ENCODE data around the gene PPARG.

DNA sequence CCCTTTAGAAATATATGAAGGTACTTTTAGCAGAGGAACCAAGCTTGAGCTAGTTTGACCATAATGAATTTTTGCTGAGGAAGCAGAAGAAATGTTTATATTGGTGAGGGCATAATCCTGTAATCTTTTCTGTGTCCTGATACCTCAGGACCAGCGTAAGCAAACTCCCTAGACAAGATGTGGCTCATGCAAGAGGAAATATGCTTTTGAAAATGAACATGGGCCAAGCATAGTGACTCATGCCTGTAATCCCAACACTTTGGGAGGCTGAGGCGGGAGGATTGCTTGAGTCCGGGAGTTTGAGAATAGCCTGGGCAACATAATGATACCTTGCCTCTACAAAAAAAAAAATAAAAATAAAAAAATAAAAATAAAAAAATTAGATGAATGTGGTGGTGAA is 78.5 kb downstream of the PPARG start:
- TF ChIP-seq, protein P1, sequence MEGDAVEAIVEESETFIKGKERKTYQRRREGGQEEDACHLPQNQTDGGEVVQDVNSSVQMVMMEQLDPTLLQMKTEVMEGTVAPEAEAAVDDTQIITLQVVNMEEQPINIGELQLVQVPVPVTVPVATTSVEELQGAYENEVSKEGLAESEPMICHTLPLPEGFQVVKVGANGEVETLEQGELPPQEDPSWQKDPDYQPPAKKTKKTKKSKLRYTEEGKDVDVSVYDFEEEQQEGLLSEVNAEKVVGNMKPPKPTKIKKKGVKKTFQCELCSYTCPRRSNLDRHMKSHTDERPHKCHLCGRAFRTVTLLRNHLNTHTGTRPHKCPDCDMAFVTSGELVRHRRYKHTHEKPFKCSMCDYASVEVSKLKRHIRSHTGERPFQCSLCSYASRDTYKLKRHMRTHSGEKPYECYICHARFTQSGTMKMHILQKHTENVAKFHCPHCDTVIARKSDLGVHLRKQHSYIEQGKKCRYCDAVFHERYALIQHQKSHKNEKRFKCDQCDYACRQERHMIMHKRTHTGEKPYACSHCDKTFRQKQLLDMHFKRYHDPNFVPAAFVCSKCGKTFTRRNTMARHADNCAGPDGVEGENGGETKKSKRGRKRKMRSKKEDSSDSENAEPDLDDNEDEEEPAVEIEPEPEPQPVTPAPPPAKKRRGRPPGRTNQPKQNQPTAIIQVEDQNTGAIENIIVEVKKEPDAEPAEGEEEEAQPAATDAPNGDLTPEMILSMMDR (IDR thresholded peaks at IDR 0.05 in 2 of 3, conservative IDR thresholded peaks at IDR 0.05 in 1 of 3; ENCODE audit: borderline replicate concordance in 1 of 3, insufficient read depth in 1 of 3, low read depth in 2 of 3, low read length in 2 of 3) = no peak
- TF ChIP-seq YY1 (IDR thresholded peaks at IDR 0.05; ENCODE audit: extremely low read depth, insufficient replicate concordance, low read depth, low read length) (no peak), TCF7L2 (IDR thresholded peaks at IDR 0.05; ENCODE audit: borderline replicate concordance, extremely low read depth, insufficient read depth, insufficient read length) (no peak)
